Peyer's patch (tissue), 4 donors: Measurements from ENCODE around the gene SOCS1. TPM values are rescaled to one million over a fixed set of nuclear protein-coding genes. Genes with fewer than 3 reads are reported as not detected.
"Not testable (repeated sequence)": the region's sequence is repeated elsewhere in the genome, so short reads cannot be mapped to it uniquely, and the experiment has no call there.

Experiments
- DNase-seq, 3 donors: peaks; one replicate each; pipeline ENCODE4 v3.0.0-alpha.2; 2017 to 2019
- H3K27ac ChIP-seq, 4 donors: fragments of 200-600 bp; sonication (generic); one replicate each; pipeline ENCODE4 v1.5.1; 2016 to 2019
- H3K27me3 ChIP-seq, 2 donors: fragments of 200-600 bp; sonication (generic); one replicate each; pipeline ENCODE4 v1.5.1; 2019
- H3K36me3 ChIP-seq, 3 donors: fragments of 200-600 bp; sonication (generic); one replicate each; pipeline ENCODE4 v1.5.1; 2016 to 2019
- H3K4me1 ChIP-seq, 4 donors: fragments of 200-600 bp; sonication (generic); one replicate each; pipeline ENCODE4 v1.5.1; 2016 to 2019
- H3K4me3 ChIP-seq, 4 donors: fragments of 200-600 bp; sonication (generic); 1 replicate in 3 of 4; 2 replicates in 1 of 4; pipeline ENCODE4 v1.5.1; 2016 to 2019; ENCODE audit warnings: mild to moderate bottlenecking in 1 of 4
- H3K9me3 ChIP-seq, 4 donors: fragments of 200-600 bp; sonication (generic); one replicate each; pipeline ENCODE4 v1.5.1; 2016 to 2019; ENCODE audit warnings: mild to moderate bottlenecking in 1 of 4
- POLR2A ChIP-seq, 2 donors: fragments of 450-650 bp; IDR thresholded peaks; one replicate each; pipeline ENCODE4 v1.5.1; 2017; ENCODE audit warnings: antibody characterized with exemption in 2 of 2, mild to moderate bottlenecking in 2 of 2, moderate library complexity in 2 of 2
- total RNA-seq, 4 donors: library from RNA; depleted of rRNA; stranded (reverse); fragments of >200 nt; gene quantifications; one replicate each; pipeline ENCODE4 v1.1.0, GENCODE V29; 2016
- TF ChIP-seq, protein P1 (sequence below), 6 experiments: fragments of 450-650 bp in 4 of 6; fragments of 200-600 bp in 2 of 6; sonication (generic) in 1 of 6; IDR thresholded peaks; one replicate each; pipeline ENCODE4 v1.5.1; 2017 to 2019; ENCODE audit warnings: antibody characterized with exemption in 6 of 6, mild to moderate bottlenecking in 3 of 6, moderate library complexity in 1 of 6

The SOCS1 gene
- total RNA-seq, 4 donors from 2014 or later, result 8.7 to 19.0 (median 15.3) TPM

DNA sequence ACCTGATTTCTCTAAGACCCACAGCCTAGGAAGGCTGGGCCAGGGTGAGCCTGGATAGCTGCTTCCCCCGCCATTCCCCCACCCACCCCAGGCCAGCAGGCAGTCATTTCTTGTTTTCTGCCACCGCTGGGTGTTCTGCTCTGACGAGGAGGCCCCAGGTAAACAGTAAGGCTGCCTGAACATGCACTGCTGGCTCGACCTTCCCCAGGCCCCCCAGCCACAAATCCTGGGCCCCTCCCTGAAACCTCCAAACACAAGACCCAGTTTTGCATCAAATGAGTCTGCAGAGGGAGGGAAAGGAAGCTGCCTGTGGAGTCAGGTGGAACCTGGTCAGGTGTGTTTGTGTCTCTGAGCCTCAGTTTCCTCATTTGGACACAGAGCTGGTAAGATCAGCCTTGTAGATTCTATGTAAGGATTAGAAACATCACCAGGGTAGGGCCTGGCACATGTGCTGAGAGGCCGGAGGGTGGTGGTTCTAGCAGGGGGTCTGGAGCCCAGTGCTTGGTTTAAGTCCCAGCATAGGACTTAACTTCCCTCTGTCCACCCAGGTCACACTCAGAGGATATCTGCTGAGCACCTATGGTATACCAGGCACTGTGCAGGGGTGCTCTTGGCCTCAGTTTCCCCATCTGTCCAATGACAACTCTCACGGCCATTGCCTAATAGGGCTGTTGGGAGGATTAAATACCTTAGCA, 44.0 kb upstream of the SOCS1 start:
- H3K27me3 ChIP-seq, result no peaks in the 10 kb centered on the region
- DNase-seq, result peak in 1 of 3 donors; percentile 53
- H3K27ac ChIP-seq, result peak overlapping the region in 1 of 4 donors; percentile 32
- TF ChIP-seq, protein P1, sequence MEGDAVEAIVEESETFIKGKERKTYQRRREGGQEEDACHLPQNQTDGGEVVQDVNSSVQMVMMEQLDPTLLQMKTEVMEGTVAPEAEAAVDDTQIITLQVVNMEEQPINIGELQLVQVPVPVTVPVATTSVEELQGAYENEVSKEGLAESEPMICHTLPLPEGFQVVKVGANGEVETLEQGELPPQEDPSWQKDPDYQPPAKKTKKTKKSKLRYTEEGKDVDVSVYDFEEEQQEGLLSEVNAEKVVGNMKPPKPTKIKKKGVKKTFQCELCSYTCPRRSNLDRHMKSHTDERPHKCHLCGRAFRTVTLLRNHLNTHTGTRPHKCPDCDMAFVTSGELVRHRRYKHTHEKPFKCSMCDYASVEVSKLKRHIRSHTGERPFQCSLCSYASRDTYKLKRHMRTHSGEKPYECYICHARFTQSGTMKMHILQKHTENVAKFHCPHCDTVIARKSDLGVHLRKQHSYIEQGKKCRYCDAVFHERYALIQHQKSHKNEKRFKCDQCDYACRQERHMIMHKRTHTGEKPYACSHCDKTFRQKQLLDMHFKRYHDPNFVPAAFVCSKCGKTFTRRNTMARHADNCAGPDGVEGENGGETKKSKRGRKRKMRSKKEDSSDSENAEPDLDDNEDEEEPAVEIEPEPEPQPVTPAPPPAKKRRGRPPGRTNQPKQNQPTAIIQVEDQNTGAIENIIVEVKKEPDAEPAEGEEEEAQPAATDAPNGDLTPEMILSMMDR (IDR thresholded peaks at IDR 0.05), result no peak
- TF ChIP-seq POLR2A (IDR thresholded peaks at IDR 0.05), result no peak
- H3K36me3 ChIP-seq, result no peaks in the 10 kb centered on the region
- peaks cover 4 to 21% (median 15%) of the 10 kb centered on the region in 4 donors for H3K4me1 ChIP-seq
- no peaks in the 10 kb centered on the region for H3K9me3 ChIP-seq
- H3K4me3 ChIP-seq, result no peak overlapping the region

DNA sequence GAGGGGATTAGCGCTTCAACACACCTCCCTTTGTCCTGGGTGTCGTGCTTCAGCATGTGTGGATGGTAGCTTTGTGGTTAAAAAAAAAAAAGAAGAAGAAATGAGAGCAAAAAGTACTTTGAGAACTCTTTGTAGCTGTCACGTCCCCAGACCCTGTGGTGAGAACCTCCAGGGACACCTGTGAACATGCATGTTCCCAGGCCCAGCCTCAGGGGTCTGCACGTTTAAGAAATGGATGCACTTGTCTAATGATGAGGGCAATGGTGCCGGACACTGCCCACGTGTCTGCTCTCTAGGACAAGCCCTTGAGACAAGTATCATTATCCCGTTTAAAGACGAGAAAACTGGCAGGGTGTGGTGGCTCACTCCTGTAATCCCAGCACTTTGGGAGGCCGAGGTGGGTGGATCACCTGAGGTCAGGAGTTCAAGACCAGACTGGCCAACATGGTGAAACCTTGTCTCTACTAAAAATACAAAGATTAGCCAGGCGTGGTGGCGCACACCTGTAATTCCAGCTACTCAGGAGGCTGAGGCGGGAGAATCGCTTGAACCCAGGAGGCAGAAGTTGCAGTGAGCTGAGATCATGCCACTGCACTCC, 43.0 kb upstream of the SOCS1 start:
- Histone ChIP-seq H3K4me1 (peaks cover 4 to 21% (median 15%) of the 10 kb centered on the region in 4 donors), H3K27ac (peak overlapping the region in 1 of 4 donors; percentile 77)
- H3K36me3 ChIP-seq, H3K27me3 ChIP-seq, H3K9me3 ChIP-seq, H3K4me3 ChIP-seq: not testable (repeated sequence)
- DNase-seq, result peak in 2 of 3 donors; percentile 67

DNA sequence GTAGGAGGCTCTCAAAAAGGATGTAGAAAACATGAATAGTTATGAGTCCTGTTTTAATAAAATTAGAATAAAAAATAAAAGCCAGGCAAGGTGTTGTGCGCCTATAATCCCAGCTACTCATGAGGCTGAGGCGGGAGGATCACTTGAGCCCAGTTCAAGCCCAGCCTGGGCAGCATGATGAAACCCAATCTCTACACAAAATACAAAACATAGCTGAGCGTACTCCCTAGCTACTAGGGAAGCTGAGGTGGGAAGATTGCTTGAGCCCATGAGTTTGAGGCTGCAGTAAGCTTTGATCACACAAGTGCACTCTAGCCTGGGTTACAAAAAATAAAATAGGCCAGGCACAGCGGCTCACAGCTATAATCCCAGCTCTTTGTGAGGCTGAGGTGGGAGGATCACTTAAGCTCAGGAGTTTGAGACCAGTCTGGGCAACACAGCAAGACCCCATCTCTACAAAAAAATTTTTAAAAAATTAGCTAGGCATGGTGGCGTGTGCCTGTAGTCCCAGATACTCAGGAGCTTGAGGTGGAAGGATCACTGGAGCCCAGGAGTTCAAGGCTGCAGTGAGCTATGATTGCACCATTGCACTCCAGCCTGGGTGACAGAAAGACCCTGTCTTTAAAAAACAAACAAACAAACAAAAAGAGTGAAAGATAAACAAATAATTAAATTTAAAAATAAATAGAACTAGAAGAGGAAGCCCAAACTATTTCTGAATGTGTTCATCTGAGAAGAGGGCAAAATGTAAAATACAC, 42.3 kb upstream of the SOCS1 start:
- H3K27me3 ChIP-seq, result no peaks in the 10 kb centered on the region
- TF ChIP-seq, protein P1 (IDR thresholded peaks at IDR 0.05), result no peak
- TF ChIP-seq POLR2A (IDR thresholded peaks at IDR 0.05), result no peak

DNA sequence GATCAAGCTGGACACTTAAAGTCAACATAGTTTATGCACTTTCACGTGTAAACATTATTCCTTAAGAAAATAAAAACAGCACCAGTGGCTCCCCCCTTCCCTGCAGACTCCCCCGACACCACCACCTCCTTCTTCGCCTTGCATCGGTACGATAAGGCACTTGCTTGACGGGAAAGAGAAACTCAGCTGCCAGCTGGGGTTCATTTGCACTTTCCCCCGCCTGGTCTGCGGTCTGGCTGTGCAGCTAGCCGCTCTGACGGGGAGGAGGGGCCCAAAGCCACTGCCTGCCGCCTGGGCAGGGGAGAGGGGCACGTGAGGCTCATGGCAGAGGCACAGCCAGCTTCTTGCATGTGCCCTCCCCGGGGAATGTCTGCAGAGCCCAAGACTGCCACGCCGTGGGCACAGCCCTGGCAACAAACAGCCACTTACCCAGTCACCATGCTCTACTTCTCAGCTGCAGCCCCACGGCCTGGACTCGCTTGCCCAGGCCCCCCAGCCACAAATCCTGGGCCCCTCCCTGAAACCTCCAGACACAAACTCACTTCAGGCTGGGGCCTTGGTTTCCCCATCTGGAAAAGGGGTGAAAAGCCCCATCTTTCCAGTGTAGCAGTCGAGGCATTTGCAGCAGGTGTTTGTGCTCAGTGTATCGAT, 41.6 kb upstream of the SOCS1 start:
- H3K27ac ChIP-seq, result peak overlapping the region in 1 of 4 donors; percentile 77
- H3K4me3 ChIP-seq, result peak overlapping the region in 3 of 4 donors; percentile 23 to 38 (median 31)
- DNase-seq, result peak; percentile 66 to 94 (median 92)

More for the DNA sequence above, 42.3 kb upstream of the SOCS1 start:
- Histone ChIP-seq H3K4me3 (no peak overlapping the region), H3K9me3 (no peaks in the 10 kb centered on the region), H3K36me3 (no peaks in the 10 kb centered on the region), H3K27ac (peak overlapping the region in 1 of 4 donors; percentile 77), H3K4me1 (peaks cover 4 to 21% (median 15%) of the 10 kb centered on the region in 4 donors)
- no peak for DNase-seq

DNA sequence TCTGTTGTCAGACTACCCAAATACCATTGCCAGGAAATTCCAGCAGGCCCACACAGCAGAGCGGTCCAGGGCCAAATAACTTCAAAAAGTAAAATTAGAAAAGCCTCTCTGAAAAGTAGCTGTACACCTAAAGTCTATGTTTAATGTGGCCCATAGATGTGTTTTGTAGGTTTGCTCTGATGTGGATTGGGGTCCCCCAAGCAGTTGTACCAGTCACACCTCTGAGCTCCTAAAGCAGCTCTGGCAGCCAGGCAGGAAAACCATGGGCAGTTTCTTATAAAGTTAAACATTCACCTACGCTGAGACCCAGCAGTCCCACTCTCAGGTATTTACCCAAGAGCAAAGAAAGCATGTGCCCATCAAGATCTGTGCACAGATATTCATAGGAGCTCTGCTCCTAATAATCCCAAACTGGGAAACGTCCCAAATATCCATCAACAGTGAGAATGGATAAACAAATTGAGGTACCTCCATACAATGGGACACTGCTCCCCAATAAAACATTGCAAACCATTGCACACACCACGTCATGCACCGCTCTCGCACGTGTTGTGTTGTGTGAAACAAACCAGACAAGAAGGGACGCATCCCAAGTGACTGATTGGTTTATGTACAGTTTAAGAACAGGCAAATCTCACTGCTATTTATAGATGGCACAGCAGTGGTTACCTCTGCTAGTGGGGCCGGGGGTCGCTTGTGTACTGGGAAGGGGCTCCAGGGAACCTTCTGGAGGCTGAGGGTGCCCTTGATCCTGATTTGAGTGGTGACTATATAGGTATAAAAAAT, 40.9 kb upstream of the SOCS1 start:
- H3K4me1 ChIP-seq, result peaks cover 4 to 21% (median 15%) of the 10 kb centered on the region in 4 donors
- peak overlapping the region in 1 of 4 donors; percentile 77 for H3K27ac ChIP-seq
- no peak for TF ChIP-seq POLR2A (IDR thresholded peaks at IDR 0.05)
- TF ChIP-seq, protein P1 (IDR thresholded peaks at IDR 0.05), result no peak
- H3K27me3 ChIP-seq, result no peaks in the 10 kb centered on the region
- no peaks in the 10 kb centered on the region for H3K9me3 ChIP-seq
- DNase-seq, result peak in 1 of 3 donors; percentile 56
- peak overlapping the region in 3 of 4 donors; percentile 23 to 38 (median 31) for H3K4me3 ChIP-seq
- no peaks in the 10 kb centered on the region for H3K36me3 ChIP-seq

More for the DNA sequence above, 41.6 kb upstream of the SOCS1 start:
- Histone ChIP-seq H3K9me3 (no peaks in the 10 kb centered on the region), H3K27me3 (no peaks in the 10 kb centered on the region), H3K36me3 (no peaks in the 10 kb centered on the region), H3K4me1 (peaks cover 4 to 21% (median 15%) of the 10 kb centered on the region in 4 donors)
- no peak for TF ChIP-seq POLR2A (IDR thresholded peaks at IDR 0.05)
- TF ChIP-seq, protein P1 (IDR thresholded peaks at IDR 0.05), result peak in 4 of 6 experiments; percentile 7 to 25 (median 18)
